Uterus (tissue), 2 donors: ENCODE data around the gene BPIFA1.

Source experiments
- CTCF ChIP-seq, 4 experiments: fragments of 200-600 bp in 2 of 4; fragments of 450-650 bp in 2 of 4; sonication (generic) in 2 of 4; IDR thresholded peaks; one replicate each; pipeline ENCODE4 v1.5.1; 2016 to 2019; ENCODE audit warnings: antibody characterized with exemption in 4 of 4, mild to moderate bottlenecking in 2 of 4, moderate library complexity in 1 of 4
- POLR2A ChIP-seq, 2 donors: fragments of 450-650 bp; IDR thresholded peaks; one replicate each; pipeline ENCODE4 v1.6.1; 2016; ENCODE audit warnings: antibody characterized with exemption in 2 of 2, mild to moderate bottlenecking in 1 of 2, moderate library complexity in 1 of 2

GRCh38 chr20:33276303-33277113 is 40.7 kb downstream of the BPIFA1 start:
- TF ChIP-seq CTCF (IDR thresholded peaks at IDR 0.05) (no peak), POLR2A (IDR thresholded peaks at IDR 0.05) (no peak)
